HG03097 (cell line): ENCODE measurements around the gene TOP3A.

Source experiments
- ATAC-seq: cut with Tn5 transposase; IDR thresholded peaks from one replicate; pipeline ENCODE4 v1.9.1; 2021; ENCODE audit not compliant: unreplicated experiment, low FRiP score

TOP3A gene

DNA sequence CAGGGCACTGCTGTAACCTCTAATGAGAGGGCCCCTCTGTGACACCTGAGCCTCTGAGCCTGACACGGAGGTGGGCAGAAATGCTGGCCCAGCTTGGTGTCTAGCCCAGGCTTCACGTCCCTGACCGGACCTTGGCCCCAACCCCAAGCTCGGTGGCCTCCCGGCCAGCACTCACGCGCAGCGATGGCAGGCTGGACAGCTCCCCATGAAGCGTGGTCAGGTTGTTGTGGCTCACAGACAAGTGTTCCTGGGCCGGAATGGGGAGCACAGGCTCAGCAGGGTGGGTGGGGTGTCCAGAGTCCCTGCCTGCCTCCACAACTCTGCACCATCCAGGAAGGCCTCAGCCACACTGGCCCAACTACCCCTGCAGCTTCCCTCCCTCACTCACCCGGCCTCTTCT, 58.4 kb downstream of the TOP3A start:
- no peak for ATAC-seq

DNA sequence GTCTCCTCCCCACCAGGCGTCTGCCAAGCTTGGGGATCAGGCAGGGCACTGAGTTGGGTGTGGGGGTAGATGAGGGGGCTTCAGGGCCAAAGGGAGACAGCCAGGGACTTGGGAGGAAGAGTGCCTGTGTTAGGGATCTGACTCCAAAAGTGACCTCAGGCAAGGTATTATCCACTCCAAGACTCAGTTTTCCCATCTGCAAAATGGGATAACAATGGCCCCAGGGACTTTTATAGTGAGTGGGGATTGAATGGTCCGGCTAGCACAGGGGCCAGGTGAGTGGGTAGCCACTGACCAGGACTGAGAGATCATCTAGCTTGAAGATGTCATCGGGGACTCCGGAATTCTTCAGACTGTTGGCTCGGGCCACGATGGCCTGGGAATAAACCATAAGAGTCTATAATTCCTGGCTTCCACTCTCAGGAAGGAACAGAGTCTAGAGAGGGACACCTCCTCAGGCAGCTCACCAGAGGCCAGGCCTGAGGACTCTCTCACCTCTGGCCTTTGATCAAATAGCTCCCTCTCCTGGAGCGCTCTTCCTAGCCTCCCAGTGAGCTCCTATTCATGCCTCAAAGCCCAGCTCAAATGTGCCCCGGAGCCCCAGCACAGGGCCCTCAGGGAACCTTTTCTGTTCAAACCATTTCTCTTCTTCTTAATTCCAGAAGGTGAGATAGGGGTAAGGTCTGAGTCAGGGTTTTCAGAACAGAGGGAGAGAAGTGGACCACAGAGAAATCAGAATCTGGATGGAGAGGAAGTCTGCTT, 59.7 kb downstream of the TOP3A start:
- no peak for ATAC-seq

DNA sequence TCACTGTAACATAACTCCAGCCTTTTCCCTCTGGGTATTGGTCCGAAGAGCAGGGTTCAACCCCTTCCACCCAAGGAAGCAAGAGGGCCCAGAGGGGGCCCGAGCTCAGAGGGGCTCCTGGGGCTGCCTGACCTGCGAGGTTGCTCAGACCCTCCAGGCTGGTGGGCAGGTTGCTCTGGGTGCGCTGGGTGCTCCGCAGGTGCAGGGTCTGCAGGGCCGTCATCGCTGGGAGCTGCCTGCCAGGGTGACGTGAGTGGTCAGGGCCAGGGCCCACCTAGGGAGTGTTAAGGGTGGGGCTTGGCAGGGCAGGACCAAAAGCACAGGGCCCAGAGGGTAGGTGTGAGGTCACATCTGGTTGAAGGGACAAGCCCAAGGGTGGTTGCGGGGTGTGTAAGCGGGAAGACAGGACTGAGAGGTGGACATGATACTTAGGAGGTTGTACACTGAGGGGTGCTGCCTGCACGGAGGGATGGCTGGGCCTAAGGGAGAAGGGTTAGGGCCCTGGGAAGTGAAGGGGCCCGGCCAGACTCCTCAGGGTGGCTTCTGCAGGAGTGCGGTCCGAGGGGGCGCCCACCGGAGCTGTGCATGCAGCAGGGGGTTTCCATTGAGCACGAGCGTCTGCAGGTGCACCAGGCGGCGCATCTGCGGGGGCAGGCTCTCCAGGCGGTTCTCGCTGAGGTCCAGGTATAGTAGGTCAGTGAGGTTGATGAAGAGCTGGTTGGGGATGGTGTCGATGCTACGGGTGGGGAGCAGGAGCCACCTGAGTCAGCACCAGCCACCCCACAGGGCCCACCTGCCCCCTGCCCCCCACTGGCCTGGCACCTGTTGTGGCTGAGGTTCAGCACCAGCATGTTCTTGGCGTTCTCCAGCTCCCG, 60.6 kb downstream of the TOP3A start:
- no peak for ATAC-seq

DNA sequence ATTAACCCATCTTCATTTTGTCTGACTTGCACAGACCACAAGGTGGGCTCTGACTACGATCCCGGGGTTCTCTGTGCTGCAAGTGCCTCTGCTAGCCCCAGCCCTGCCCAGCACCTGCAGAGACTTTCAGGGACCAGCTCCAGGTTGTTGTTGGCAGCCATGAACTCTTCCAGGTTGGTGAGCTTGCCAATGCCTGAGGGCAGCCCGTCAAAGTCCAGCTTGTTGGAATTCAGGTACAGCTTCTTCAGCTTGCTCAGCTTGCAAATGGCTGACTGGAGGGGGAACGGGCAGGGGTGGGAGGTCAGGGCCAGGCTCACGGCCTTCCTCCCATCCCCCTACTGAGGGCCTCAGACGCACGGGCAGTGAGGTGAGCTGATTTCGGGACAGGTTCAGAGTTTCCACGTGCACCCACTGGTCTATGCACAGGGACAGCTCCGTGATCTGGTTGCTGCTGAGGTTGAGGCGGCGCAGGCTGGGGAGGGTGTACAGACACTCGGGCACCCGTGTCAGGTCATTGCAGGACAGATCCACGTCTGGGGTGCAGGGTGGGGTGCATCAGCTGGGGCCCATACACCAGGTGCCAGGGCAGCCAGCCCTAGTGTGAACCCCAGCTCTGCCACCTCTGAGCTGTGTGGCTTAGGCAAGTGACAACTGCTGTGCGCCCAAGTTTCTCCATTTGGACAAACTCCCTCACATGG, 61.5 kb downstream of the TOP3A start:
- ATAC-seq = no peak

DNA sequence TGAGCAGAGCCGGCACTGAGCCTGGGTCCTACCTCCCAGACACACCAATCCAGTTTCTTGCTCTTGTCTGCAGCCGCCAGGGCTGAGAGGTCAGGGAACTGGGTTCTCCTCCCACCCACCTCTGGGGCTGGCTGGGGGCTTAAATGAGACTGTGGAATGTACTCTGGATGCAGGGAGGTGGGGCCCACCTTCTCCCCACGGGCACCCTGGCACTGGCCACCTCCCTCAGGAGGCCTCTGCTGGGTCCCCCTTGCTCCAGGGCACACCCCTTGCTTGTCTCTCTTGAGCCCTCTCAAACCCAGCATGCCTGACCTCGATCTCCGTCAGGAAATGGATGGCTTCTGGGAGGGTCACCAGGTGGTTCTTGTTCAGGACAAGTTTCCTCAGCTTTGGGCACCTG, 62.6 kb downstream of the TOP3A start:
- ATAC-seq = no peak

DNA sequence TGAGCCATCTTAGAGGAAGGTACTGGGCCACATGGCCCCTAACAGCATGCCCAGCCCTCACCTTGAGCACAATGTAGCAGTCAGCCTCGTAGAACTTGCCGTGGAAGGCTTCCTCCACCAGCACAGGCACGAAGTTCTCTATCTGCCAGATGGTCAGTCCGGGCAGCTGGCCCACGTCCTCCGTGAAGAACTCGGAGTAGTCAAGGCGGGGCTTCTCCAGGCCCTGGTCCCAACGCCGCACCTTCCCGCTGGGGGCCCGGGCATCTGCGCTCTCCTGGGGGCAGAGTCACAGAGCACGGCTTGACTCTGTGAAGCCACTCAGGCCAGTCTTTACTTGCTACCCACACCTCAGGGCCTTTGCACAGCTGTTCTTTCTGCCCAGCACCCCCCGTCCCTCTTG, 63.6 kb downstream of the TOP3A start:
- ATAC-seq = no peak

DNA sequence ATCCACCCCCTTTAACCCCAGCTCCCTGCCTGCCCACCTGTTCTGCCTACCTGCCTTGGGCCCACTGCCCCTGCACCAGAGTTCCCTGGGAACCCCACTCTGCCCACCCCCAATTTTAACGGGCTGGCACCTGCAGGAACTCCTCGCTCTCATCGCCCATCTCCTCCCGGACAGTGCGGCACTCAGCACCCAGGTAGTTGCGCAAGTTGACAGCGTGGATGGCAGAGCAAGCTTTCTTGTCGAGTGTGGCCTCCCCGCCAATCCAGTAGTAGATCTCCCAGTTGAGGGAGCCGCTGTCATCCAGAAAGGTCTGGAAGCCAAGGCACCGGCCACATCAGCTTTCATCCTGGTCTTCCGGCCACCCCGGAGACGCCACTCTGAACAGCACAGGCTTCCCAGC, 64.1 kb downstream of the TOP3A start:
- no peak for ATAC-seq

DNA sequence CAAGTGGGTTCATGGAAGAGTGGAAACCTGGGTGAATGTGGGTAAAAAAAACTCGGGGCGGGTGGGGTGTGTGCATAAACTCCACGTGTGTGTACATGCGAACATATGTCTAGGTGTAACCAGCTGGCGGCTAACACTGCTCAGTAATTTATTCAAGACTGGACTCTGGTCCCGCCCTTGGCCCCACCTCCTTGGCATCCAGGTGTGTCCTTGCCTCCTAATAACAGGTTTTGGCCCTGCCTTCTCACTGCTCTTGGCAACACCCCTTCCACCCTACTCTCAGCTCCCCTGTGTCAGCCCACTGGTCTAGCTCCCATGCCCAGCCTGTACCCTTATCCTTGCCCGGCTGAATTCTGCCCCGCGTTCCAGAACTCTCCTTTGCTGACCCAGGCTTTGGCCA, 64.5 kb downstream of the TOP3A start:
- ATAC-seq = no peak

DNA sequence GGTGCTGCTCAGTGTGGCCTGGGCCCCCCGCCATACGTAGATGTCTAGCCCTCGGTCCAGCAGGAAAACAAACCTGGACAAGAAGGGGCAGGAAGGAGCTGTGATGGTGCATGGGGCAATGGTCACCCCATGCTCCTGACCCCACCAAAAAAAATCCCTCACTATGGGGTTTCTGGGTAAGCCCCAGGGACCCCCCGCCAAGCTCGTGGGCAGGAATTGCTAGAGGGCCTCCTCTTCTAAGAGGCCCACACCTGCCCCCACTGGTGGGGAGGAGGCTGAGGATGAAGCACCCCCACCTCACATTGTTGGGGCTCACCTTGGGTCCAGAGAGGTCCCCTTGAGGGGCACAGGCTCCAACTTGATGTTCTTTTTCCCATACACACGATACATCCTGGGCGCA, 66.0 kb downstream of the TOP3A start:
- ATAC-seq = no peak

DNA sequence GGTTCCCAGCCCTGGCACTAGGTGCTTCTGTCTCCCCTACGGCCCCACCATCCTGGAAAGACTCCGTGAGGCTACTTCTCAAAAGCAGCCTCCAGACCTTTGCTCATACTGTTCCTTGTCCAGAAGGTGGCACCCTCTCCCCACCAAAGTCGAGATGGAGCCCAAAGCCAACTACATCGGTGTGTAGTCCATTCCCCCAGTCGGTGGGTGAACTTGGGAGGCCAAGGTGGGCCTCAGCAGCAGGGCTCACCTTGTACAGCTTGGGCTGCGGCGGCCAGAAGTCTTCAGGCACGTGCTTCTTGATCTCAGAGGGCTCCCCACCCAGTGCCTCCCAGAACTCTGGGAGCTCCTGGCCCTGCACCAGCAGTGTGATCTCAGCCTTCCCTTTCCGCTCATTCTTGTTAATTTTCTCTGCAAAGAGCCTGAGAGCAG, 66.5 kb downstream of the TOP3A start:
- ATAC-seq = no peak

DNA sequence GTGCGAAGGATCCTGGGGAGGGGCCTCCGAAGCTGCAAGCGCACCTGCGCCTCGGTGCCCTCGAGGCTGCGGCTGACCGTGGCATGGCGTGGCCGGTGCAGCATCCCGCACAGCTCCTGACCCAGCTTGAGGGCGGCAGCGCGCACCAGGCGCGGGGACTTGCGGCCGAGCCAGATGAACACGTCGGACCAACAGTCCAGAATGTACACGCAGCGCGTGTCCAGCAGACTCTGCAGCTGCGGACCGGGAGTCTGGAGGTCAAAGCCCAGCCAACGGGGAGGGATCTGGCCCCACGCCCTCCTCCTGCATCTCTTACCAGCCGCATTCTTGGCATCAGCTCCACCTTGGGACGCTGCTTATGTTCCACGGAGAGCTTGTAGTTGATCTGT, 67.2 kb downstream of the TOP3A start:
- no peak for ATAC-seq

DNA sequence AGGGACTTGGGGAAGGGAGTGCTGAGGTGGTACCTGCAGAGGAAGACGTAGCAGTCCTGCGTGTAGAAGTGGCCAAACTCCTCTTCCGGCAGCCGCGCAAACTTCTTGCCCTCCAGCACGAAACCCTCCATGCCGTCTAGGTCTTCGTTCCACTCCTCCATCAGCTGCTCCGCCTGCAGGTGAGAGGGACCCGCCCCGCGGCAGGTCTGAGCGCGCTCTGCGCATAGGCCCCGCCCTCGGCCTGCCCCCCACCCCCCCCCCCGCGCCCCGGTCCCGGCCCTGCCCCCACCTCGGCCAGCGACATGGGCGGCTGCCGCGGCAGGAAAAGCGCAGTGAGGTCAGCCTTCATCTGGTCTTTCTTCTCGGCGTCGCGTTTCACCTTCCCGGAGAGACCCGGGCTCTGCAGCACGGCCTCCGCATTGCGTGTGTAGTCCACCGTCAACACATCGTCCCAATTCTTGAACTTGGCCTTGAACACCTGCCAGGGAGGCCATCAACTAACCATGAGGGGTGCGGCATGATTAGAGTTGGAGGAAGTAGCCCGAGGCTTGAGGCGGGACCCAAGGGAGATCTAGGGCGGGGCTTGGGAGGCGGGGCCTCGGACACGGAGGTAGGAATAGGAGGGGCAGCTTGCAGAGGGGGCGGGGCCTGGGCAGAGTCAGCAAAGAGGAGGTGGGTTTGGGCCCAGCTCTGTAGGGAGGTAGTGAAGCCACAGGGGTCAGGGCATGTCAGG, 67.7 kb downstream of the TOP3A start:
- ATAC-seq = no peak

DNA sequence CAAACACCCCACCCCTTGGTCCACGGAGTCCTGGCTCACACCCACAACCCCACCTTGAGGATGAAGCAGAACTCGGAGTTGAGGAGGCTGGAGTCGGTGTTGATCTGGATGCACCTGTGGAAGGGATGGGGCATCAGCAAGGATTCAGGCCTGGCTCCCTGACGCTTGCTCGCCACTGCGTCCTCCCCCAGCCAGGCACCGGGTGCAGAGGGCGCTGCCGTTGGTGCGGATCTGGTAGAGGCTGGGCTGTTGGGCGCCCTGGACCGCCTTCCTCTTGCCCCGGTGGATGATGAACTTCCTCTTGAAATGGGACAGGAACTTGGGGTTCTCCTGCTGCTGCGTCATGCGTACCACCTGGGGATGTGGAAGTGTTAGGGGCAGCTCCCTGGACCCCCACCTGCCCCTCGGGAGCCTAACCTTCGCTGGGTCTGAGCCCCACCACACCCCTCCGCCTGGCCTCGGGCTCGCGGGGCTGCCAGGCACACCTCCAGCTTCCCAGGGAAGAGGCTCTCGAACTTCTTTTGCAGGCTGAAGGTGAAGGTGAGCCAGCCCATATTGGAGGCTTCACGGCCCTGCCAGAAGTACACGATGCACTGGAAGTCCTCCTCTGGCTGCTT, 68.6 kb downstream of the TOP3A start:
- ATAC-seq = no peak

DNA sequence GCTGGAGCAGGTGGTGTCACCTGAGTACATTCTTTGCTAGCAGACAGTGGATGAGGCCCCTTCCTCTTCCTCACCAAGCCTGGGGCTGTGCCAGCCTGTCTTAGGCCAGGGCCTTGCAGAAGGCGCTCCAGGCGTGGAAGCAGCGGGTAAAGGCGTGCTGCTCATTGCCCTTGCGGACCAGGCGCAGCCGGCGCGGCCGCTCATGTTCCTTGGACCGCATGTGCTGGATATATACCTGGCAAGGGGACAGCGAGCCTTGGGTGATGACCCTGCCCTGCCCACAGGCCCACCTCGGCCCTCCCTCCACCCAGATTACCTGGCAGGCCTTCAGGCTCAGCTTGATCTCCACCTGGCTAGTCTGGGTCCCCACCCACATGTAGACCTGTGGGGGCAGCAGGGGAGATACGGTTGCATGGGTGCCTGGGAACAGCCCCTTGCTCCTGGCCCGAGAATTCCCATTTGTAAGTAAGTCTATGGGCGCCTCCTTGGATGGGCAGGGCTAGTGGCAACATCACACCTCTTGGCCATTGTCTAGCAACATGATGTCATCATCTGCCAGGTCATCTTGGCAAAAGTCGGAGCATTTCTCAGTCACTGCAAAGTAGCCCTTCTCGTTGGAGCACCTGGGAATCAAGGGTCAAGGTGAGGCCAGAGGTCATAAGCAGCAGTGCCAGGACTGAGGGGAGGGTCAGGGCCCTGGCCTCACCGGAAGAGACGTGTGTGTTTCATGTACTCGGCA, 69.6 kb downstream of the TOP3A start:
- no peak for ATAC-seq

DNA sequence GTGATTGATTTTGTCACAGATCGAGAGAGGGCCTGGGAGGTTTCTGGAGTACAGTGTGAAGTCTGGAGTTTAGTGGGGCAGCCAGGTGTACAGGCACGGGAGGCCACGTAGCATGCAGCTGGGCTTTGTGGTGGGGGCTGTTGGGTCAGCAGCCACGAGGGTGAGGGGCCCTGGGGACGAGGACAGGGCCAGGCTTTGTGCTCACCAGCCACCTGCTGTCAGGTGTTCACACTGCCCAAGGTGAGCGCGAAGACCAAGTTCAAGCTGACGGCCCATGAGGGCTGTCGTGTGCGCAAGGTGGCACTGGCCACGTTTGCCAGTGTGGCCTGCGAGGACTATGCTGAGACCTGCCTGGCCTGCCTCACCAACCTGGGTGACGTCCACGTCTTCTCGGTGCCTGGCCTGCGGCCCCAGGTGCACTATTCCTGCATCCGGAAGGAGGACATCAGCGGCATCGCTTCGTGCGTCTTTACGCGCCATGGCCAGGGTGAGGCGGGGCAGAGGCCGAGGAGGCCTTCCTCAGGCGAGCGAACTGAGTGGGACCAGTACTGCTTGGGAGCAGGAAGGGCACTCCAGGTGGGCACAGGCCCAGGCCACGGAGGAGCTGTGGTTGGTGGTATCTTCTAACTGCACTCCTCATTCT, 73.4 kb downstream of the TOP3A start:
- no peak for ATAC-seq

DNA sequence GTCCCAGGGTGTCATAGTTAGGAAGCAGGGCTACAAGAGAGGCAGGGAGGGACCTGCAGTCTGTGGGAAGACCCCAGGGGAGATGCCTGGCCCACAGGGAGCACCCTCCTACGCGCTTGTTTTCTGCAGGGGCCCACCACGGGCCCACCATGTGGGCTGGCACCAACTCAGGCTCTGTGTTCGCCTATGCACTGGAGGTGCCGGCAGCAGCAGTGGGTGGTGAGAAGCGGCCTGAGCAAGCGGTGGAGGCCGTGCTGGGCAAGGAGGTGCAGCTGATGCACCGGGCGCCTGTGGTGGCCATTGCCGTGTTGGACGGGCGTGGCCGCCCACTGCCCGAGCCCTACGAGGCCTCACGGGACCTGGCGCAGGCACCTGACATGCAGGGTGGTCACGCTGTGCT, 74.3 kb downstream of the TOP3A start:
- ATAC-seq = no peak

DNA sequence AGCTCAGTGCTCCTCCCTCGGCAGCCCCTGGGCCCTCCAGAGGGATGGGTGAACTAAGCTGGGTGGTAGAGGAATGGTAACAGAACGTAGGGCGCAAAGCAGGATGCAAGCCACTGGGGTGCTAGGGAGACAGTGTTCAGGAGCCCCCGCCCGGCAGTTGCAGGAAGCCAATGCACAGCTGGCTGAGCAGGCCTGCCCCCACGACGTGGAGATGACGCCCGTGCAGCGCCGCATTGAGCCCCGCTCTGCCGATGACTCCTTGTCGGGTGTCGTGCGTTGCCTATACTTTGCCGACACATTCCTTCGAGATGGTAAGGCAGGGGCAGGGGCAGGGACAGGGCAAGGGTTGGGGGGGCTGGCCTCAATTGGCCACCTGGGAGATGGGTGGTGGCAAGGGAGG, 76.5 kb downstream of the TOP3A start:
- no peak for ATAC-seq

DNA sequence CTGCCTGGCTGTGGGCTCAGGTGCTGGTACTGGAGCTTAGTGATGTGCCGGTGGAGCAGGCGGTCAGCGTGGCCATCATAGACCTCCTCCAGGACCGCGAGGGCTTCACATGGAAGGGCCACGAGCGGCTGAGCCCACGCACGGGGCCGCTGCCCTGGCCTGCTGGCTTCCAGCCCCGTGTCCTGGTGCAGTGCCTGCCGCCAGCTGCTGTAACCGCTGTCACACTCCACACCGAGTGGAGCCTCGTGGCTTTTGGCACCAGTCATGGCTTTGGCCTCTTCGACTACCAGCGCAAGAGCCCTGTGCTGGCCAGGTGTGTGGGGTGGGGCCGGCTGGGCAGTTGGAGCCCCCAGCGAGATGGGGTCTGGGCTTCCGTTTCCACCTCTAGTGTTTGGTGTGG, 77.3 kb downstream of the TOP3A start:
- no peak for ATAC-seq

DNA sequence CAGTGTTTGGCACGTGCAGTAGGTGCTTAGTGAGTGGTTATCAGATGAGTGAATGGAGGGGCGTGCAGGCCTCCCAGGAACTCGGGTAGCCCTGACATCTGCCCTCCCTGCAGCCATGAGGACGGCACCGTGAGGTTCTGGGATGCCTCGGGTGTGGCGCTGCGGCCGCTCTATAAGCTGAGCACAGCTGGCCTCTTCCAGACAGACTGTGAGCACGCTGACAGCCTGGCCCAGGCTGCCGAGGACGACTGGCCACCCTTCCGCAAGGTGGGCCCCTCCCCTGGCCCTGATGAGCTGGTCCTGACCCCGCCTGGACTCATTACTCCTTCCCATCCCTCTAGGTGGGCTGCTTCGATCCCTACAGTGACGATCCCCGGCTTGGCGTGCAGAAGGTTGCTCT, 78.3 kb downstream of the TOP3A start:
- ATAC-seq = no peak
